Spleen (tissue), 11 donors: ENCODE measurements around the gene ATF6. TPM values are rescaled to one million over a fixed set of nuclear protein-coding genes. Genes with fewer than 3 reads are reported as not detected.

Experiments
- DNase-seq: peaks from one replicate; pipeline ENCODE4 v3.0.0-alpha.2; 2020
- H3K27ac ChIP-seq, 8 donors: fragments of 200-600 bp; sonication (generic) in 7 of 8; 1 replicate in 4 of 8; 2 replicates in 4 of 8; pipeline versions ENCODE4 v1.5.0 to v1.8.0; 2016 to 2021; ENCODE audit warnings: inconsistent platforms in 4 of 8, mild to moderate bottlenecking in 4 of 8, moderate library complexity in 1 of 8
- H3K27me3 ChIP-seq, 7 donors: fragments of 200-600 bp; sonication (generic) in 6 of 7; replicated peaks in 1 of 7; 1 replicate in 4 of 7; 2 replicates in 3 of 7; pipeline versions ENCODE4 v1.5.0 to v1.8.0; 2016 to 2021; ENCODE audit warnings: inconsistent platforms in 3 of 7, mild to moderate bottlenecking in 1 of 7
- H3K36me3 ChIP-seq, 6 donors: fragments of 200-600 bp; sonication (generic) in 5 of 6; 1 replicate in 4 of 6; 2 replicates in 2 of 6; pipeline versions ENCODE4 v1.5.0 to v1.8.0; 2016 to 2021; ENCODE audit warnings: inconsistent platforms in 2 of 6
- H3K4me1 ChIP-seq, 6 donors: fragments of 200-600 bp; sonication (generic) in 5 of 6; 1 replicate in 3 of 6; 2 replicates in 3 of 6; pipeline versions ENCODE4 v1.5.0 to v1.8.0; 2016 to 2021; ENCODE audit warnings: inconsistent platforms in 3 of 6
- H3K4me3 ChIP-seq, 8 donors: fragments of 200-600 bp; sonication (generic) in 7 of 8; 1 replicate in 4 of 8; 2 replicates in 4 of 8; pipeline versions ENCODE4 v1.5.0 to v1.8.0; 2016 to 2021; ENCODE audit warnings: inconsistent platforms in 4 of 8, mild to moderate bottlenecking in 4 of 8, moderate library complexity in 2 of 8
- H3K9me3 ChIP-seq, 8 donors: fragments of 200-600 bp; sonication (generic) in 7 of 8; 1 replicate in 4 of 8; 2 replicates in 4 of 8; pipeline versions ENCODE4 v1.5.0 to v1.8.0; 2016 to 2021; ENCODE audit warnings: inconsistent platforms in 4 of 8
- CTCF ChIP-seq, 11 experiments: fragments of 200-600 bp in 7 of 11; fragments of 450-650 bp in 4 of 11; sonication (generic) in 4 of 11; IDR thresholded peaks in 8 of 11; conservative IDR thresholded peaks in 3 of 11; 1 replicate in 7 of 11; 2 replicates in 4 of 11; pipeline versions ENCODE4 v1.4.0 to v1.8.0; 2016 to 2021; ENCODE audit warnings: antibody characterized with exemption in 11 of 11, inconsistent platforms in 4 of 11, mild to moderate bottlenecking in 1 of 11
- POLR2A ChIP-seq, 3 donors: fragments of 450-650 bp; IDR thresholded peaks; one replicate each; pipeline ENCODE4 v1.5.1; 2017; ENCODE audit warnings: antibody characterized with exemption in 3 of 3, mild to moderate bottlenecking in 1 of 3
- POLR2AphosphoS5 ChIP-seq, 3 donors: sonication (generic); formaldehyde crosslinking; IDR thresholded peaks; one replicate each; pipeline ENCODE4 v1.5.1; 2017; ENCODE audit warnings: antibody characterized with exemption in 3 of 3
- WGBS, 5 donors: extraction: QIAGEN DNeasy Blood & Tissue Kit in 3 of 5; methylation state at CpG; one replicate each; pipeline versions ENCODE4 v1.1.5 to v1.1.7; 2013 to 2018; 5-methylcytosine and 5-hydroxymethylcytosine counted together
- intact Hi-C: fragments of 100-400 bp; cut with DNase I; formaldehyde crosslinking; loops from one replicate; pipeline ENCODE4 v1.15.0; 2023; ENCODE audit warnings: low total_unique reads
- polyA plus RNA-seq, 3 donors: library from polyadenylated mRNA; stranded (reverse); fragments of 200-250 nt; gene quantifications; one replicate each; pipeline ENCODE4 v1.2.1, GENCODE V29; 2013
- total RNA-seq, 7 donors: library from RNA; depleted of rRNA in 3 of 7; stranded (reverse); fragments of >200 nt in 3 of 7; fragmentation: NEBNext Ultra II Directional in 4 of 7; extraction: Animal tissue kit (Norgen Biotek cat#: 25700) in 4 of 7; gene quantifications; one replicate each; pipeline versions ENCODE4 v1.1.0 to v1.2.1, GENCODE V29; 2016 to 2021
- donor health status: healthy with polysubstance abuse.
- donor health status: DM: no; HTN: no; CAD: no; lungs with moderate emphysema.
- donor health status: DM: no; HTN: no; CAD: no.
- donor health status: Bipolar disorder and iron deficiency.
- donor health status: healthy.
- donor health status: DM: no; HTN: no; CAD: no.
- donor health status: DM: yes; HTN: yes; CAD: no.

ATF6 gene
- total and polyA plus RNA-seq, 10 donors, result 2.5 to 46.8 (median 33.0) TPM

DNA sequence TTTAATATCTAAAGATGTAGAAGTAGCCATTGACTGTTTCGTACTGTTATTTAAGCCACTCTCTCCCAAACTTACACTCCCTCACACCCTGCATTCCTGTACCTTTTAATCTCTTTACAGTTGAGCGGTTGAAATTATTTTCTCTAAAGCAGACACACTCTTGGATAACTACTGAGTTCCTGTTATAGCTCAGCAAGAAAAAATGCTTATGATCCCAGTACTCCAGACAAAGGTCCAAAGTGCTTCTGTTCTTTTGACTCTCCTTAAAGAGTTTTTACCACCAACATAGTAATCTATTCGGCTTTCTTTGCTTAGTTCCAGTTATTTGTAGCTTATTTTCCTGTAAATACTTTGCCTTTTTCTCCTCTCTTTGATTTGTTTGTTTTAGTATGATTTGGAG is 100.1 kb downstream of the ATF6 start:
- no peak overlapping the region for H3K4me3 ChIP-seq
- intact Hi-C loops, result no loop called here

GRCh38 chr1:161868832-161869231 is 102.7 kb downstream of the ATF6 start:
- WGBS, 5 donors, result 92 to 97% (median 92%) methylated on average over 2 of the region's 2 CpGs
- TF ChIP-seq CTCF (IDR thresholded peaks at IDR 0.05 in 8 of 11, conservative IDR thresholded peaks at IDR 0.05 in 3 of 11) (no peak), POLR2AphosphoS5 (IDR thresholded peaks at IDR 0.05) (no peak)
- Histone ChIP-seq H3K4me3 (no peak overlapping the region), H3K27me3 (no peaks in the 10 kb centered on the region), H3K36me3 (peaks cover 0 to 67% (median 21%) of the 10 kb centered on the region in 6 donors), H3K9me3 (no peaks in the 10 kb centered on the region), H3K4me1 (no peaks in the 10 kb centered on the region), H3K27ac (no peak overlapping the region)
- no peak for DNase-seq
- intact Hi-C loops, result no loop called here

More for the DNA sequence above, 100.1 kb downstream of the ATF6 start:
- Histone ChIP-seq H3K4me1 (no peaks in the 10 kb centered on the region), H3K36me3 (peaks cover 0 to 82% (median 35%) of the 10 kb centered on the region in 6 donors), H3K9me3 (no peaks in the 10 kb centered on the region), H3K27me3 (no peaks in the 10 kb centered on the region), H3K27ac (no peak overlapping the region)
- TF ChIP-seq POLR2AphosphoS5 (IDR thresholded peaks at IDR 0.05) (no peak), CTCF (IDR thresholded peaks at IDR 0.05 in 8 of 11, conservative IDR thresholded peaks at IDR 0.05 in 3 of 11) (no peak), POLR2A (IDR thresholded peaks at IDR 0.05) (no peak)
- WGBS, 5 donors, result 89 to 98% (median 95%) methylated on average over 3 of the region's 3 CpGs
- DNase-seq, result no peak

- no peaks in the 10 kb centered on the region for H3K27me3 ChIP-seq
- DNase-seq, result no peak
- no peaks in the 10 kb centered on the region for H3K4me1 ChIP-seq
- H3K27ac ChIP-seq, result no peak overlapping the region
- peaks cover 0 to 63% (median 19%) of the 10 kb centered on the region in 6 donors for H3K36me3 ChIP-seq
- TF ChIP-seq POLR2AphosphoS5 (IDR thresholded peaks at IDR 0.05) (no peak), POLR2A (IDR thresholded peaks at IDR 0.05) (no peak), CTCF (IDR thresholded peaks at IDR 0.05 in 8 of 11, conservative IDR thresholded peaks at IDR 0.05 in 3 of 11) (no peak)
- no peaks in the 10 kb centered on the region for H3K9me3 ChIP-seq
- intact Hi-C loops, result no loop called here
- H3K4me3 ChIP-seq, result no peak overlapping the region
These were observed 103.2 kb downstream of the ATF6 start for GRCh38 chr1:161869291-161869690.

GRCh38 chr1:161872506-161872905 is 106.4 kb downstream of the ATF6 start:
- DNase-seq, result no peak
- Histone ChIP-seq H3K4me1 (no peaks in the 10 kb centered on the region), H3K27ac (no peak overlapping the region), H3K36me3 (peaks cover 0 to 32% (median 4%) of the 10 kb centered on the region in 6 donors), H3K4me3 (no peak overlapping the region), H3K9me3 (no peaks in the 10 kb centered on the region), H3K27me3 (no peaks in the 10 kb centered on the region)
- WGBS, 5 donors, result 80 to 92% (median 84%) methylated on average over 2 of the region's 2 CpGs
- intact Hi-C loops, result no loop called here
- TF ChIP-seq CTCF (IDR thresholded peaks at IDR 0.05 in 8 of 11, conservative IDR thresholded peaks at IDR 0.05 in 3 of 11), result no peak
- no peak for TF ChIP-seq POLR2AphosphoS5 (IDR thresholded peaks at IDR 0.05)
- TF ChIP-seq POLR2A (IDR thresholded peaks at IDR 0.05), result no peak
